Progenitor cell of endocrine pancreas (in vitro differentiated cells): ENCODE results near the gene IL11RA. TPM values are rescaled to one million over a fixed set of nuclear protein-coding genes. Genes with fewer than 3 reads are reported as not detected.

ENCODE experiments used
- DNase-seq: peaks from one replicate; pipeline ENCODE4 v3.0.0; 2021; ENCODE audit warnings: low spot score; ENCODE audit not compliant: unreplicated experiment
- H3K27ac Mint-ChIP-seq: 2 replicates; pipeline ENCODE4 v1.8.0; 2021; ENCODE audit warnings: mild to moderate bottlenecking, moderate library complexity, mixed read lengths
- H3K27me3 Mint-ChIP-seq: 2 replicates; pipeline ENCODE4 v1.8.0; 2021; ENCODE audit warnings: mixed read lengths
- H3K36me3 Mint-ChIP-seq: 2 replicates; pipeline ENCODE4 v1.8.0; 2022; ENCODE audit warnings: mixed read lengths; ENCODE audit not compliant: insufficient read depth
- H3K4me1 Mint-ChIP-seq: 2 replicates; pipeline ENCODE4 v1.8.0; 2021; ENCODE audit warnings: low read depth, mixed read lengths
- H3K4me3 Mint-ChIP-seq: 2 replicates; pipeline ENCODE4 v1.8.0; 2021; ENCODE audit warnings: low read depth, mild to moderate bottlenecking, moderate library complexity, mixed read lengths
- H3K9me3 Mint-ChIP-seq: 2 replicates; pipeline ENCODE4 v1.8.0; 2021; ENCODE audit warnings: low read depth, mixed read lengths
- total RNA-seq: library from RNA; stranded (reverse); gene quantifications from 2 replicates; pipeline ENCODE4 v1.2.1, GENCODE V29; 2021
- TF ChIP-seq, protein P1 (sequence below): fragments of 200-600 bp; sonication (generic); IDR thresholded peaks from one replicate; pipeline ENCODE4 v1.5.0; 2021; ENCODE audit warnings: antibody characterized with exemption, mild to moderate bottlenecking; ENCODE audit not compliant: unreplicated experiment

Gene IL11RA
- total RNA-seq, 1 donor from 2014 or later, result 27.5 TPM

DNA sequence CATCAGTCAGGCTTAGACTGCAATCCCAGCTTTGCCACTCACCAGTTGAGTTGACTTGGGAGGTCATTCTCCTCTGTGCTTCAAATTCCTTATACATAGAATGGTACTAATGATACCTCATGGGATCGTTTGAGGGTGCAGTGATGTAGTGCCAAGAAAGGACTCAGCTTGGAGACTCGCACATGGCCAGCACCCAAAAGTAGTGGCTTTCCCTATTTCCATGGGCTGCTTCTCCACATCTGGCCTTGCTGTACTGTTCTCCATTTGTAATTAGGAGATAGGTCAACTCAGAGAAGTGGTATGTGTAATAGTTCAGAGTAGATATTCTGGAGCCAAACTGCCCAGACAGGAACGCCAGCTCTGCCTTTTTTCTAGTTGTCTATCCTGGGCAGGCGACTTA lies 33.6 kb downstream of the IL11RA start:
- Mint-ChIP-seq H3K27ac (no peak overlapping the region), H3K4me1 (peaks cover 18% of the 10 kb centered on the region), H3K9me3 (no peaks in the 10 kb centered on the region), H3K27me3 (no peaks in the 10 kb centered on the region), H3K36me3 (peaks cover 7% of the 10 kb centered on the region), H3K4me3 (no peak overlapping the region)
- TF ChIP-seq, protein P1, sequence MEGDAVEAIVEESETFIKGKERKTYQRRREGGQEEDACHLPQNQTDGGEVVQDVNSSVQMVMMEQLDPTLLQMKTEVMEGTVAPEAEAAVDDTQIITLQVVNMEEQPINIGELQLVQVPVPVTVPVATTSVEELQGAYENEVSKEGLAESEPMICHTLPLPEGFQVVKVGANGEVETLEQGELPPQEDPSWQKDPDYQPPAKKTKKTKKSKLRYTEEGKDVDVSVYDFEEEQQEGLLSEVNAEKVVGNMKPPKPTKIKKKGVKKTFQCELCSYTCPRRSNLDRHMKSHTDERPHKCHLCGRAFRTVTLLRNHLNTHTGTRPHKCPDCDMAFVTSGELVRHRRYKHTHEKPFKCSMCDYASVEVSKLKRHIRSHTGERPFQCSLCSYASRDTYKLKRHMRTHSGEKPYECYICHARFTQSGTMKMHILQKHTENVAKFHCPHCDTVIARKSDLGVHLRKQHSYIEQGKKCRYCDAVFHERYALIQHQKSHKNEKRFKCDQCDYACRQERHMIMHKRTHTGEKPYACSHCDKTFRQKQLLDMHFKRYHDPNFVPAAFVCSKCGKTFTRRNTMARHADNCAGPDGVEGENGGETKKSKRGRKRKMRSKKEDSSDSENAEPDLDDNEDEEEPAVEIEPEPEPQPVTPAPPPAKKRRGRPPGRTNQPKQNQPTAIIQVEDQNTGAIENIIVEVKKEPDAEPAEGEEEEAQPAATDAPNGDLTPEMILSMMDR, result no peak
- no peak for DNase-seq

DNA sequence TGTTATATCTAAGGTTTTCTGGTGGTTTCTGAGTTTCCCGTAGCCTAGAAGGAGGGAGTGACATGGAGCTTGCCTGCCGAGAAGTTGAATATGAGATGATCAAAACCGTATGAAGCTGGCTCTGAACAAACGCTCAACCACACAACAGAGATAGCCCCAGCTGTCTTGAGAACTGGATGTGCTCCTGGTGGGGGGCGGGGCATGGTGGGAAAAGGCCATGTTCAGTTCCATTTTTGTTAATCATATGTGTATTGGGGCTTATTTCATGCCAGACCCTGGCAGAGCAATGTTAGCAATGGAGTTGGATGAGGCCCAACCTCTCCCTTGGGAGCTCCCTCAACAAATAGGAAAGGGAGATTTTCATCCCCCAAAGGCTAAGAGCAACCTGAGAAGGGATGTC lies 34.2 kb downstream of the IL11RA start:
- no peak for DNase-seq
- no peaks in the 10 kb centered on the region for H3K27me3 Mint-ChIP-seq
- no peaks in the 10 kb centered on the region for H3K9me3 Mint-ChIP-seq
- no peak overlapping the region for H3K4me3 Mint-ChIP-seq
- peaks cover 18% of the 10 kb centered on the region for H3K4me1 Mint-ChIP-seq
- TF ChIP-seq, protein P1, result no peak
- no peak overlapping the region for H3K27ac Mint-ChIP-seq
- peaks cover 1% of the 10 kb centered on the region for H3K36me3 Mint-ChIP-seq

DNA sequence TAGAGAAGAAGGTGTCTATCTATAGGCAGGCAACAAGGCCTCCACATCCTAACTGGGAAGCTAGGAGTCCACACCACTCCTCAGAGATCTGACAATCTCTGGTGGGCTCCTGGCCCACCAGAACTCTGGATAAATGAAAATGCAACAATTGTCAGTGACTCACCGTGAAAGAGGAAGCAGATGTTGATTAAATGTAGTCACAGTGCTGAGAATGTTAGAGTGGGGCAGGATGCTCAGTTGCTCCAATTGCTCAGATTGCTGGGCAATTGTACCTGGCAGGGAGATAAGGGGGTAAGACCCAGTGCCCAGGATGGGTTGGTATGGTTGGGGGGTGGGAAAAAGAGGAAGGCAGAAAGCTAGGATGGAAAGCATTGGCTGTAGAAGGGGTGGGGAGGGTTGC lies 34.7 kb downstream of the IL11RA start:
- H3K4me3 Mint-ChIP-seq, result no peak overlapping the region
- H3K9me3 Mint-ChIP-seq, result no peaks in the 10 kb centered on the region
- H3K4me1 Mint-ChIP-seq, result peaks cover 18% of the 10 kb centered on the region
- no peak for DNase-seq
- H3K27ac Mint-ChIP-seq, result no peak overlapping the region
- H3K27me3 Mint-ChIP-seq, result no peaks in the 10 kb centered on the region
- H3K36me3 Mint-ChIP-seq, result peaks cover 1% of the 10 kb centered on the region
- TF ChIP-seq, protein P1, result no peak

DNA sequence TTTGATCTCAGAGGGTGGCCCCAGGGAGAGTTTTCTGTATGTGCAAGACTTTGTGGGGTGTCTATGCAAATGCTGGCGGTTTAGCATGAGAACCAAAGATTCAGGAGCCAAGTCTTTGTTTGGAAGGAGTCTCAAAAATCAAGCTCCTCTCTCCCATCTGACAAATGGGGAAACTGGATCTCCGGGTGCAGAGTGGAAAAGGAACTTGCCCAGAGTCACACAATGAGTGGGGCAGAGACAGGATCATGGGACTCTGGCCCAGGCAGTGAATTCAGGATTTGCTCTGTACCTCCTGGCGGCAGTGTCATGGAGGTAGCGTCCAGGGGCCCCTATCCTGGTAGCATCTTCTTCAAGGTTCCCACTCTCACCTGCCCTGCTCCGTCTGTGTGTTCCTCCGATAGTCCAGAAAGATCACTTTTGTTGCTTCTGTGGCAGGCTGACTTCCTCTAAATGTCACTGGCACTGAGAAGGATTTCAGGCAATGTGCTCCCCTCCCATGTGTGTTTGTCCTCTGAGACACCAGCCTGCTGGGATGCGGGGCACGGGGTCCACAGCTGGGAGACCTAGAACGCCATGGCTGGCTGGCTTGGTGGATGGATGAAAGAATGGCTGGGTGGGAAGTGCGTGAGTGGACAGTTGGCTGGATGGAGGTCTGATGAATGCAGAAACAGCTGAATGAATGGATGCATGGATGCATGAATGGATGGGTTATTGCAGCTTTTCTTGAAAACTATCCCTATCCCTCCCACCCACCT lies 35.5 kb downstream of the IL11RA start:
- Mint-ChIP-seq H3K9me3 (no peaks in the 10 kb centered on the region), H3K27ac (peak overlapping the region; percentile 77), H3K4me3 (no peak overlapping the region), H3K27me3 (no peaks in the 10 kb centered on the region), H3K36me3 (no peaks in the 10 kb centered on the region), H3K4me1 (peaks cover 18% of the 10 kb centered on the region)
- TF ChIP-seq, protein P1, result no peak
- no peak for DNase-seq

DNA sequence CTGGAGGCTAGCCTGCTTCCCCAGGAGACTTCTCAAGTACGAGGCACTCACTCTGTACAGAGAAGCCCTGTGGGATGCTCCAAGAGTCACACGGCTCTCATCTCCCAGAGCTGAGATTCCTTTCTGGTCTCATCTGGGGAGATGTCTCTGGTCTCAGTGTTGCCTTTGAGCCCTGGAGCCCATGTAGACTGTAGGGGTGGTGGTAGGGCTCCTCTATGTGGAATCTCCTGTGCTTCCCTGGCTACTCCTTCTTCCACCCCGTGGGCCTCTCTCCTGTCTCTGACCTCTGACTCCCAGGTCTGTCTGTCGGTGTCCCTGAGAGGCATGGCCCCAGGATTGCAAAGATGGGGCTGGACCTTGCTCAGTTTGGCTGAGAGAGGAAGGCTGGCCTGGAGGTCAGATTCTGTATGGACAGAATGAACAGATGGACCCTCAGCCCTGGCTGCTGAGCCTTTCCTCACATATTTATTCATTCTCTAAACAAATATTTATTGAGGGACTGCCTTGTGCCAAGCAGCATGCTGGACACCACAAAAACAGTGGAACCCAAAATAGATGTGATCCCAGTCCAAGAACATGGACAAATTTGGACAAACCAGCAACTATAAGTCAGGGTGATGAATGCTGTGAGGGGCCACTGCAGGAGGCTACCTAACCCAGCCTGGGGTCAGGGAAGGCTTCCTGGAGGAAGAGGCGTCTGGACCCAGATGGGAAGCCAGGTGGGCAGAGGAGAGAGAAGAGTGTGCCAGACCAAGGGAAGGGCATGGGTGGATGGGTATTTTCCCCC lies 36.5 kb downstream of the IL11RA start:
- Mint-ChIP-seq H3K4me1 (peaks cover 18% of the 10 kb centered on the region), H3K9me3 (no peaks in the 10 kb centered on the region), H3K4me3 (no peak overlapping the region), H3K27me3 (no peaks in the 10 kb centered on the region), H3K27ac (peak overlapping the region; percentile 77), H3K36me3 (no peaks in the 10 kb centered on the region)
- TF ChIP-seq, protein P1, result no peak
- DNase-seq, result no peak
